Fibroblast of lung (primary cell): Measurements from ENCODE around the gene GCSH. TPM values are rescaled to one million over a fixed set of nuclear protein-coding genes. Genes with fewer than 3 reads are reported as not detected.

Source experiments
- DNase-seq, 2 donors: peaks; one replicate each; pipeline versions ENCODE4 v3.0.0 to v3.0.0-alpha.2; 2010; ENCODE audit warnings: low read depth in 2 of 2
- H2AFZ ChIP-seq: 2 replicates; pipeline ENCODE4 v1.5.1; 2012; ENCODE audit warnings: low read length, control low read depth, inconsistent platforms
- H3K27ac ChIP-seq: 2 replicates; pipeline ENCODE4 v1.5.1; 2011; ENCODE audit warnings: low read length, control low read depth; ENCODE audit not compliant: insufficient read depth
- H3K27me3 ChIP-seq: 2 replicates; pipeline ENCODE4 v1.5.1; 2011; ENCODE audit warnings: mild to moderate bottlenecking, low read length; ENCODE audit not compliant: control insufficient read depth, insufficient read depth
- H3K36me3 ChIP-seq: 2 replicates; pipeline ENCODE4 v1.5.1; 2011; ENCODE audit warnings: low read length; ENCODE audit not compliant: control insufficient read depth, insufficient read depth
- H3K4me1 ChIP-seq: 2 replicates; pipeline ENCODE4 v1.5.1; 2011; ENCODE audit warnings: low read length; ENCODE audit not compliant: control insufficient read depth, insufficient read depth; ENCODE audit errors: extremely low read depth
- H3K4me2 ChIP-seq: 2 replicates; pipeline ENCODE4 v1.5.1; 2011; ENCODE audit warnings: low read length, control low read depth; ENCODE audit not compliant: insufficient read depth; ENCODE audit errors: extremely low read depth
- H3K4me3 ChIP-seq, 4 experiments: fragments of 200-600 bp in 1 of 4; sonication (generic) in 1 of 4; replicated peaks in 1 of 4; 2 replicates each; pipeline ENCODE4 v1.5.1; 2011 to 2016; ENCODE audit warnings: low read length in 4 of 4, low read depth in 3 of 4, mild to moderate bottlenecking in 3 of 4, control low read depth in 2 of 4, inconsistent platforms in 1 of 4, mixed read lengths in 1 of 4; ENCODE audit not compliant: insufficient read depth in 1 of 4; ENCODE audit errors: control extremely low read depth in 1 of 4
- H3K79me2 ChIP-seq: 2 replicates; pipeline ENCODE4 v1.5.1; 2012; ENCODE audit warnings: mild to moderate bottlenecking, low read length, inconsistent platforms; ENCODE audit not compliant: control insufficient read depth, insufficient read depth
- H3K9ac ChIP-seq: 2 replicates; pipeline ENCODE4 v1.5.1; 2011; ENCODE audit warnings: mild to moderate bottlenecking, low read length, control low read depth; ENCODE audit not compliant: insufficient read depth
- H3K9me3 ChIP-seq: 2 replicates; pipeline ENCODE4 v1.5.1; 2012; ENCODE audit warnings: low read depth, low read length; ENCODE audit not compliant: control insufficient read depth, insufficient read depth
- H4K20me1 ChIP-seq: 2 replicates; pipeline ENCODE4 v1.5.1; 2011; ENCODE audit warnings: low read length; ENCODE audit not compliant: control insufficient read depth, insufficient read depth; ENCODE audit errors: extremely low read depth
- EZH2 ChIP-seq: IDR thresholded peaks from 2 replicates; pipeline ENCODE4 v1.5.1; 2012; ENCODE audit warnings: low read length, control low read depth, mild to moderate bottlenecking; ENCODE audit errors: missing control alignments
- polyA plus RNA-seq, 2 donors: library from polyadenylated mRNA; depleted of rRNA in 1 of 2; stranded (reverse) in 1 of 2; unstranded in 1 of 2; fragments of >200 nt; gene quantifications; 2 replicates each; pipeline ENCODE4 v1.2.1, GENCODE V29; 2011 to 2012; ENCODE audit warnings: missing spikeins in 1 of 2
- total RNA-seq: library from RNA; depleted of rRNA; stranded (reverse); fragments of >200 nt; gene quantifications from 2 replicates; pipeline ENCODE4 v1.2.1, GENCODE V29; 2014
- TF ChIP-seq, protein P1 (sequence below), 2 donors: IDR thresholded peaks in 1 of 2; conservative IDR thresholded peaks in 1 of 2; 1 replicate in 1 of 2; 2 replicates in 1 of 2; pipeline ENCODE4 v1.5.1; 2011 to 2012; ENCODE audit warnings: low read length in 2 of 2, control low read depth in 1 of 2, inconsistent platforms in 1 of 2, low read depth in 1 of 2, mild to moderate bottlenecking in 1 of 2

Gene GCSH
- total and polyA plus RNA-seq, 2 donors (not counting 1 experiment from before 2014, with no cell fraction given), result 15.0 to 29.9 TPM

GRCh38 chr16:81107511-81107910, 11.3 kb upstream of the GCSH start:
- Histone ChIP-seq H3K4me1 (no peaks in the 10 kb centered on the region), H3K4me2 (no peak overlapping the region), H3K36me3 (no peaks in the 10 kb centered on the region), H3K4me3 (no peak overlapping the region), H3K27me3 (no peaks in the 10 kb centered on the region), H3K27ac (no peak overlapping the region), H3K9ac (no peak overlapping the region), H4K20me1 (no peaks in the 10 kb centered on the region), H2AFZ (no peak overlapping the region), H3K79me2 (no peaks in the 10 kb centered on the region), H3K9me3 (no peaks in the 10 kb centered on the region)
- DNase-seq, result no peak
- TF ChIP-seq, protein P1, sequence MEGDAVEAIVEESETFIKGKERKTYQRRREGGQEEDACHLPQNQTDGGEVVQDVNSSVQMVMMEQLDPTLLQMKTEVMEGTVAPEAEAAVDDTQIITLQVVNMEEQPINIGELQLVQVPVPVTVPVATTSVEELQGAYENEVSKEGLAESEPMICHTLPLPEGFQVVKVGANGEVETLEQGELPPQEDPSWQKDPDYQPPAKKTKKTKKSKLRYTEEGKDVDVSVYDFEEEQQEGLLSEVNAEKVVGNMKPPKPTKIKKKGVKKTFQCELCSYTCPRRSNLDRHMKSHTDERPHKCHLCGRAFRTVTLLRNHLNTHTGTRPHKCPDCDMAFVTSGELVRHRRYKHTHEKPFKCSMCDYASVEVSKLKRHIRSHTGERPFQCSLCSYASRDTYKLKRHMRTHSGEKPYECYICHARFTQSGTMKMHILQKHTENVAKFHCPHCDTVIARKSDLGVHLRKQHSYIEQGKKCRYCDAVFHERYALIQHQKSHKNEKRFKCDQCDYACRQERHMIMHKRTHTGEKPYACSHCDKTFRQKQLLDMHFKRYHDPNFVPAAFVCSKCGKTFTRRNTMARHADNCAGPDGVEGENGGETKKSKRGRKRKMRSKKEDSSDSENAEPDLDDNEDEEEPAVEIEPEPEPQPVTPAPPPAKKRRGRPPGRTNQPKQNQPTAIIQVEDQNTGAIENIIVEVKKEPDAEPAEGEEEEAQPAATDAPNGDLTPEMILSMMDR (conservative IDR thresholded peaks at IDR 0.05 in 1 of 2, IDR thresholded peaks at IDR 0.05 in 1 of 2; ENCODE audit: low read depth in 1 of 2, low read length in 2 of 2), result no peak
- TF ChIP-seq EZH2, result no peak

GRCh38 chr16:81106826-81107503, 10.8 kb upstream of the GCSH start:
- Histone ChIP-seq H3K9ac (no peak overlapping the region), H3K4me2 (no peak overlapping the region), H4K20me1 (no peaks in the 10 kb centered on the region), H3K9me3 (no peaks in the 10 kb centered on the region), H3K27me3 (no peaks in the 10 kb centered on the region), H3K27ac (no peak overlapping the region), H3K4me1 (no peaks in the 10 kb centered on the region), H3K36me3 (no peaks in the 10 kb centered on the region), H3K4me3 (no peak overlapping the region), H2AFZ (no peak overlapping the region), H3K79me2 (no peaks in the 10 kb centered on the region)
- DNase-seq, result peak in 1 of 2 donors; percentile 4
- TF ChIP-seq, protein P1 (conservative IDR thresholded peaks at IDR 0.05 in 1 of 2, IDR thresholded peaks at IDR 0.05 in 1 of 2; ENCODE audit: low read depth in 1 of 2, low read length in 2 of 2), result no peak
- TF ChIP-seq EZH2, result no peak

DNA sequence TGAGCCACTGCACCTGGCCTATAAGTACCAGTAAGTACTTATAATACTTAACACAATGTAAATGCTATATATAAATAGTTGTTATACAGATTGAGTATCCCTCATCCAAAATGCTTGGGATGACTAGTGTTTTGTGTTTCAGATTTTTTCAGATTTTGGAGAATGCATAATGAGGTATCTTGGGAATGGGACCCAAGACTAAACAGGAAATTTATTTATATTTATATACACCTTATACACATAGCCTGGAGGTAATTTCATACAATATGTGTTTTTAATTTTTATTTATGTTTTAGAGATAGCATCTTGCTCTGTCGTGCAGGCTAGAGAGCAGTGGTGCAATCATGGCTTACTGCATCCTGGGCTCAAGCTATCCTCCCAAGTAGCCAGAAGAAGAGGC, 9.8 kb upstream of the GCSH start:
- Histone ChIP-seq H3K79me2 (no peaks in the 10 kb centered on the region), H3K36me3 (no peaks in the 10 kb centered on the region), H3K27me3 (no peaks in the 10 kb centered on the region), H3K9ac (no peak overlapping the region), H3K4me3 (no peak overlapping the region), H3K9me3 (no peaks in the 10 kb centered on the region), H4K20me1 (no peaks in the 10 kb centered on the region), H3K4me2 (no peak overlapping the region), H3K4me1 (no peaks in the 10 kb centered on the region), H2AFZ (no peak overlapping the region), H3K27ac (no peak overlapping the region)
- no peak for DNase-seq
- no peak for TF ChIP-seq EZH2
- TF ChIP-seq, protein P1 (conservative IDR thresholded peaks at IDR 0.05 in 1 of 2, IDR thresholded peaks at IDR 0.05 in 1 of 2; ENCODE audit: low read depth in 1 of 2, low read length in 2 of 2), result no peak
